GM18517 (cell line): ENCODE data around the gene VPS26C.

Source experiments
- ATAC-seq: cut with Tn5 transposase; IDR thresholded peaks from one replicate; pipeline ENCODE4 v1.9.1; 2021; ENCODE audit warnings: mild to moderate bottlenecking, moderate library complexity; ENCODE audit not compliant: unreplicated experiment

The VPS26C gene

GRCh38 chr21:37266515-37267221 is 466 bp downstream of the VPS26C start:
- peak; percentile 11 for ATAC-seq

- ATAC-seq: no peak
These were observed 2.3 kb downstream of the VPS26C start for GRCh38 chr21:37264808-37265207.

- ATAC-seq: no peak
These were observed 3.1 kb downstream of the VPS26C start for GRCh38 chr21:37263827-37264600.

- no peak for ATAC-seq
These were observed 7.7 kb downstream of the VPS26C start for GRCh38 chr21:37259426-37259825.

- peak; percentile 65 for ATAC-seq
These were observed 8.9 kb downstream of the VPS26C start for GRCh38 chr21:37257967-37258877.

GRCh38 chr21:37257511-37257966 is 9.6 kb downstream of the VPS26C start:
- ATAC-seq: peak; percentile 31

GRCh38 chr21:37253991-37254390 is 13.1 kb downstream of the VPS26C start:
- ATAC-seq: no peak

- ATAC-seq: no peak
These were observed 15.9 kb downstream of the VPS26C start for GRCh38 chr21:37251294-37251634.

- no peak for ATAC-seq
These were observed 17.8 kb downstream of the VPS26C start for GRCh38 chr21:37249112-37249904.

- no peak for ATAC-seq
These were observed 18.8 kb downstream of the VPS26C start for GRCh38 chr21:37248298-37248697.

- no peak for ATAC-seq
These were observed 22.0 kb downstream of the VPS26C start for GRCh38 chr21:37245151-37245550.

GRCh38 chr21:37244501-37245095 is 22.5 kb downstream of the VPS26C start:
- no peak for ATAC-seq

GRCh38 chr21:37243961-37244360 is 23.2 kb downstream of the VPS26C start:
- ATAC-seq: no peak

- no peak for ATAC-seq
These were observed 25.7 kb downstream of the VPS26C start for GRCh38 chr21:37241426-37241825.

GRCh38 chr21:37240978-37241377 is 26.2 kb downstream of the VPS26C start:
- ATAC-seq: no peak

- ATAC-seq: no peak
These were observed 29.4 kb downstream of the VPS26C start for GRCh38 chr21:37237764-37238163.

GRCh38 chr21:37237346-37237745 is 29.8 kb downstream of the VPS26C start:
- ATAC-seq: no peak

- no peak for ATAC-seq
These were observed 33.5 kb downstream of the VPS26C start for GRCh38 chr21:37233551-37234146.

GRCh38 chr21:37232274-37233018 is 34.7 kb downstream of the VPS26C start:
- ATAC-seq: peak; percentile 64
